PC-9 (cell line): ENCODE results near the gene TCIRG1. TPM values are rescaled to one million over a fixed set of nuclear protein-coding genes. Genes with fewer than 3 reads are reported as not detected.

Experiments
- BruUV-seq: library from RNA; stranded (reverse); fragments of 400-500 nt; replicated peaks from 2 replicates; lab custom pipeline; 2021; lab: Mats Ljungman, UMichigan
- CTCF ChIA-PET: fragments of 300-600 bp; sonication (Branson Sonifier 250); formaldehyde crosslinking; loops from one replicate; lab custom pipeline; 2022; ENCODE audit warnings: antibody characterized with exemption; lab: Charles Lee
- POLR2A ChIA-PET: fragments of 300-600 bp; sonication (Branson Sonifier 250); formaldehyde crosslinking; loops from one replicate; lab custom pipeline; 2022; ENCODE audit warnings: antibody characterized with exemption; ENCODE audit not compliant: unreplicated experiment; lab: Charles Lee
- DNase-seq, 2 experiments: peaks; one replicate each; pipeline versions ENCODE4 v3.0.0 to v3.0.0-alpha.2; 2015 to 2022; ENCODE audit warnings: mixed read lengths in 1 of 2
- H2AFZ ChIP-seq: fragments of 200-600 bp; sonication (generic); 2 replicates; pipeline ENCODE4 v1.8.1; 2017; ENCODE audit warnings: antibody characterized with exemption
- H3F3A ChIP-seq: fragments of 200-600 bp; sonication (generic); 2 replicates; pipeline ENCODE4 v1.8.1; 2017; ENCODE audit warnings: antibody characterized with exemption, mild to moderate bottlenecking, low read depth; ENCODE audit not compliant: insufficient read depth
- H3K27ac ChIP-seq: fragments of 200-600 bp; sonication (generic); 2 replicates; pipeline ENCODE4 v1.6.1; 2016; ENCODE audit warnings: mixed run types
- H3K27me3 ChIP-seq: fragments of 200-600 bp; sonication (generic); 2 replicates; pipeline ENCODE4 v1.6.1; 2016; ENCODE audit warnings: low read depth, mixed run types; ENCODE audit not compliant: insufficient read depth
- H3K36me3 ChIP-seq: fragments of 200-600 bp; sonication (generic); 2 replicates; pipeline ENCODE4 v1.6.1; 2016; ENCODE audit warnings: low read depth, mixed run types
- H3K4me1 ChIP-seq: fragments of 200-600 bp; sonication (generic); replicated peaks from 2 replicates; pipeline ENCODE4 v1.6.1; 2016; ENCODE audit warnings: mixed run types; ENCODE audit not compliant: insufficient read depth
- H3K4me2 ChIP-seq: fragments of 200-600 bp; sonication (generic); 2 replicates; pipeline ENCODE4 v1.6.1; 2017; ENCODE audit warnings: mixed run types
- H3K4me3 ChIP-seq: fragments of 200-600 bp; sonication (generic); 2 replicates; pipeline ENCODE4 v1.6.1; 2016; ENCODE audit warnings: mixed run types
- H3K79me2 ChIP-seq: fragments of 200-600 bp; sonication (generic); 2 replicates; pipeline ENCODE4 v1.6.1; 2017; ENCODE audit warnings: low read depth, mixed run types
- H3K9me2 ChIP-seq: fragments of 200-600 bp; sonication (generic); 2 replicates; pipeline ENCODE4 v1.8.1; 2017; ENCODE audit warnings: mild to moderate bottlenecking; ENCODE audit not compliant: insufficient read depth
- H3K9me3 ChIP-seq: fragments of 200-600 bp; sonication (generic); 2 replicates; pipeline ENCODE4 v1.8.1; 2016; ENCODE audit warnings: low read depth; ENCODE audit not compliant: insufficient read depth
- H4K20me1 ChIP-seq: fragments of 200-600 bp; sonication (generic); 2 replicates; pipeline ENCODE4 v1.8.1; 2017; ENCODE audit not compliant: insufficient read depth
- CTCF ChIP-seq: fragments of 200-600 bp; sonication (generic); conservative IDR thresholded peaks from 2 replicates; pipeline ENCODE4 v1.6.1; 2017; ENCODE audit warnings: mixed run types, antibody characterized with exemption, mild to moderate bottlenecking, moderate library complexity
- EZH2 ChIP-seq: fragments of 200-600 bp; sonication (generic); IDR thresholded peaks from 2 replicates; pipeline ENCODE4 v1.8.0; 2017; ENCODE audit warnings: antibody characterized with exemption, low read depth
- intact Hi-C: fragments of 100-400 bp; cut with micrococcal nuclease; formaldehyde crosslinking; loops from one replicate; pipeline ENCODE4 v1.10.0; 2022; ENCODE audit not compliant: unreplicated experiment
- total RNA-seq: library from RNA; stranded (reverse); gene quantifications from 2 replicates; pipeline ENCODE4 v1.2.3, GENCODE V29; 2021

The TCIRG1 gene
- total RNA-seq, 1 experiment from 2014 or later = 125 TPM

- TF ChIP-seq CTCF (no peak), EZH2 (no peak)
- Histone ChIP-seq H3K4me2 (peak overlapping the region; percentile 81), H3K9me2 (no peaks in the 10 kb centered on the region), H3K4me3 (peak overlapping the region; percentile 49), H3K4me1 (peaks cover 87% of the 10 kb centered on the region), H3K79me2 (peaks cover 25% of the 10 kb centered on the region; the same call in 1 of the 2 replicates), H4K20me1 (no peaks in the 10 kb centered on the region), H3K9me3 (no peaks in the 10 kb centered on the region), H3F3A (peaks cover 58% of the 10 kb centered on the region), H3K27ac (peak overlapping the region; percentile 93), H3K27me3 (no peaks in the 10 kb centered on the region), H2AFZ (peak overlapping the region; percentile 62), H3K36me3 (no peaks in the 10 kb centered on the region)
- BruUV-seq = TSS peak; percentile 18
- DNase-seq = peak; percentile 96 to 98
- CTCF ChIA-PET = interaction anchor here (0.5 to 1.5 kb wide), 3 partner anchors 13 to 195 kb away, joined by 3 to 22 read pairs (median 7); no protein-coding TSS in a partner anchor
- intact Hi-C loops = loop anchor here (1.0 to 10.0 kb wide), 4 partner anchors 16 to 170 kb away; partner anchors contain the start of gene NDUFS8
- POLR2A ChIA-PET = interaction anchor here (0.6 to 1.0 kb wide), 6 partner anchors 26 to 712 kb away, joined by 3 to 5 read pairs (median 4); no protein-coding TSS in a partner anchor
Measured at GRCh38 chr11:68014157-68014946, 24.5 kb upstream of the TCIRG1 start.

GRCh38 chr11:68014947-68015447 lies 23.8 kb upstream of the TCIRG1 start:
- POLR2A ChIA-PET = interaction anchor here (0.6 to 1.0 kb wide), 3 partner anchors 25 to 713 kb away, joined by 3 to 4 read pairs (median 3); no protein-coding TSS in a partner anchor
- Histone ChIP-seq H3K4me2 (peak overlapping the region; percentile 81), H3K9me2 (no peaks in the 10 kb centered on the region), H3K4me3 (peak overlapping the region; percentile 49), H3K9me3 (no peaks in the 10 kb centered on the region), H3K27ac (peak overlapping the region; percentile 93), H4K20me1 (no peaks in the 10 kb centered on the region), H2AFZ (no peak overlapping the region), H3F3A (peaks cover 52% of the 10 kb centered on the region), H3K79me2 (peaks cover 25% of the 10 kb centered on the region; the same call in 1 of the 2 replicates), H3K4me1 (peaks cover 86% of the 10 kb centered on the region), H3K36me3 (no peaks in the 10 kb centered on the region), H3K27me3 (no peaks in the 10 kb centered on the region)
- CTCF ChIA-PET = interaction anchor here (0.6 to 1.5 kb wide), 2 partner anchors 13 to 194 kb away, joined by 3 to 7 read pairs; no protein-coding TSS in a partner anchor
- BruUV-seq = no TSS peak
- no peak for DNase-seq
- TF ChIP-seq CTCF (no peak), EZH2 (no peak)
- intact Hi-C loops = loop anchor here (1.0 to 10.0 kb wide), 4 partner anchors 15 to 170 kb away; partner anchors contain the start of gene NDUFS8

- Histone ChIP-seq H3K4me1 (peaks cover 87% of the 10 kb centered on the region), H4K20me1 (no peaks in the 10 kb centered on the region), H3K27ac (no peak overlapping the region), H3K4me3 (no peak overlapping the region), H2AFZ (no peak overlapping the region), H3K27me3 (no peaks in the 10 kb centered on the region), H3K36me3 (no peaks in the 10 kb centered on the region), H3K79me2 (peaks cover 25% of the 10 kb centered on the region; the same call in 1 of the 2 replicates), H3K4me2 (peak overlapping the region; percentile 81), H3K9me3 (no peaks in the 10 kb centered on the region), H3K9me2 (no peaks in the 10 kb centered on the region), H3F3A (peaks cover 52% of the 10 kb centered on the region)
- POLR2A ChIA-PET = no interaction called here
- intact Hi-C loops = loop anchor here (10.0 kb wide), 1 partner anchor 171 kb away; no protein-coding TSS in a partner anchor
- no peak for TF ChIP-seq CTCF
- TF ChIP-seq EZH2 = no peak
- BruUV-seq = no TSS peak
- CTCF ChIA-PET = interaction anchor here (1.5 kb wide), 1 partner anchor 194 kb away, joined by 3 read pairs; no protein-coding TSS in a partner anchor
- DNase-seq = no peak
Measured at GRCh38 chr11:68015467-68015866, 23.4 kb upstream of the TCIRG1 start.
